Measurements from ENCODE around the gene SLX4. TPM values are rescaled to one million over a fixed set of nuclear protein-coding genes. Genes with fewer than 3 reads are reported as not detected.
A peak's percentile ranks its signal among the peaks of the same experiment; 100 is the strongest.
"Not testable (repeated sequence)": the region's sequence is repeated elsewhere in the genome, so short reads cannot be mapped to it uniquely, and the experiment has no call there.

Gene SLX4
- total RNA-seq, 2 experiments from 2014 or later, result 10.7 to 11.7 TPM

GRCh38 chr16:3638916-3639644 lies 27.7 kb upstream of the SLX4 start:
- ChIA-PET CTCF (interaction anchor here (1.7 to 2.1 kb wide), 2 partner anchors 10 to 15 kb away, joined by 4 to 6 read pairs; partner anchors contain the start of gene DNASE1), POLR2A (no interaction called here)
- no peaks in the 10 kb centered on the region for H3K9me3 Mint-ChIP-seq (ENCODE audit: low read depth)
- peaks cover 6% of the 10 kb centered on the region for H3K36me3 Mint-ChIP-seq (ENCODE audit: low read depth)
- peaks cover 27% of the 10 kb centered on the region for H3K4me1 Mint-ChIP-seq
- peak overlapping the region; percentile 53 for H3K27ac Mint-ChIP-seq
- intact Hi-C loops (cut with DNase I, micrococcal nuclease), result no loop called here
- H3K4me3 Mint-ChIP-seq, result no peak overlapping the region
- no peaks in the 10 kb centered on the region for H3K27me3 Mint-ChIP-seq
- ATAC-seq (no peak), DNase-seq (no peak)

- CTCF ChIA-PET, result interaction anchor here (0.6 to 1.1 kb wide), 3 partner anchors 10 to 109 kb away, joined by 3 read pairs; no protein-coding TSS in a partner anchor
These were observed 26.0 kb upstream of the SLX4 start for GRCh38 chr16:3637371-3637923.

GRCh38 chr16:3625911-3626732 lies 14.7 kb upstream of the SLX4 start:
- Mint-ChIP-seq H3K36me3 (ENCODE audit: low read depth) (no peaks in the 10 kb centered on the region), H3K4me3 (peak overlapping the region; percentile 36), H3K9me3 (ENCODE audit: low read depth) (no peaks in the 10 kb centered on the region), H3K4me1 (peaks cover 30% of the 10 kb centered on the region), H3K27me3 (no peaks in the 10 kb centered on the region), H3K27ac (peak overlapping the region; percentile 81)
- ATAC-seq (peak; percentile 92), DNase-seq (no peak)
- POLR2A ChIA-PET, result interaction anchor here (0.6 kb wide), 1 partner anchor 14 kb away, joined by 3 read pairs; no protein-coding TSS in a partner anchor
- CTCF ChIA-PET, result no interaction called here
- intact Hi-C loops (cut with DNase I, micrococcal nuclease), result no loop called here

More at GRCh38 chr16:3637371-3637923, 26.0 kb upstream of the SLX4 start:
- Mint-ChIP-seq H3K9me3 (ENCODE audit: low read depth) (no peaks in the 10 kb centered on the region), H3K4me3 (no peak overlapping the region), H3K36me3 (ENCODE audit: low read depth) (peaks cover 6% of the 10 kb centered on the region), H3K27ac (peak overlapping the region; percentile 83), H3K4me1 (peaks cover 27% of the 10 kb centered on the region), H3K27me3 (no peaks in the 10 kb centered on the region)
- ATAC-seq (peak; percentile 89), DNase-seq (peak; percentile 58)
- intact Hi-C loops (cut with DNase I, micrococcal nuclease), result no loop called here
- POLR2A ChIA-PET, result no interaction called here

DNA sequence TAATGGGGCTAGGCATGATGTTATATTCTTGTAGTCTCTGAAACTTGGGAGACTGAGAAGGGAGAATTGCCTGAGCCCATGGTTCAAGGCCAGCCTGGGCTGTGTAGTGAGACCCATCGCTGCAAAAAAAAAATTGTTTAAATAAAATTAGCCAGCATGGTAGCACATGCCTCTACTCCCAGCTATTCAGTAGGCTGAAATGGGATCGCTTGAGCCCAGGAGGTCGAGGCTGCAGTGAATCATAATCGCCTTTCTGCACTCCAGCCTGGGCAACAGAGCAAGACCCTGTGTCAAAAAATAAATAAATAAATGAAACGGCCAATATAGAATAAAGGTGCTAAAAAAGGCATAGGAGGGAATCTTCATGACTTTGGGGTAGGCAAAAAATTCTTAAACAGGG lies 13.9 kb upstream of the SLX4 start:
- intact Hi-C loops (cut with DNase I, micrococcal nuclease), result no loop called here

DNA sequence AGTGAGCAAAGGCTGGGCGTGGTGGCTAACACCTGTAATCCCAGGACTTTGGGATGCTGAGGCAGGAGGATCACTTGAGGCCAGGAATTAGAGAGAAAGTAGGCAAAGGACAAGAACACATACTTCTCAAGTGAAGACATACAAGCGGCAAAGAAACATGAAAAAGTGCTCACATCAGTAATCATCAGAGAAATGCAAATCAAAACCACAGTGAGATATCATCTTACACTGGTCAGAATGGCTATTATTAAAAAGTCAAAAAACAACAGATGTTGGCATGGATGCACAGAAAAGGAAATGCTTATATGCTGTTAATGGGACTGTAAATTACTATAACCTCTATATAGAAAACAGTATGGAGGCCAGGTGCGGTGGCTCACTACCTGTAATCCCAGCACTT lies 12.2 kb upstream of the SLX4 start:
- Mint-ChIP-seq H3K27ac (no peak overlapping the region), H3K4me1 (peaks cover 31% of the 10 kb centered on the region), H3K9me3 (ENCODE audit: low read depth) (no peaks in the 10 kb centered on the region), H3K4me3 (no peak overlapping the region), H3K27me3 (no peaks in the 10 kb centered on the region), H3K36me3 (ENCODE audit: low read depth) (no peaks in the 10 kb centered on the region)
- POLR2A ChIA-PET, result no interaction called here
- DNase-seq (no peak), ATAC-seq (no peak)
- intact Hi-C loops (cut with DNase I, micrococcal nuclease), result no loop called here
- CTCF ChIA-PET, result no interaction called here

More for the DNA sequence above, 13.9 kb upstream of the SLX4 start:
- H3K27me3 Mint-ChIP-seq, result no peaks in the 10 kb centered on the region
- ChIA-PET CTCF (no interaction called here), POLR2A (no interaction called here)
- no peaks in the 10 kb centered on the region for H3K9me3 Mint-ChIP-seq (ENCODE audit: low read depth)
- H3K4me3 Mint-ChIP-seq, result no peak overlapping the region
- peaks cover 30% of the 10 kb centered on the region for H3K4me1 Mint-ChIP-seq
- H3K36me3 Mint-ChIP-seq (ENCODE audit: low read depth), result no peaks in the 10 kb centered on the region
- H3K27ac Mint-ChIP-seq, result no peak overlapping the region
- ATAC-seq, result no peak
- DNase-seq, result no peak

- H3K36me3 Mint-ChIP-seq (ENCODE audit: low read depth), result peaks cover 14% of the 10 kb centered on the region
- peak overlapping the region; percentile 10 for H3K27ac Mint-ChIP-seq
- POLR2A ChIA-PET, result no interaction called here
- intact Hi-C loops (cut with DNase I, micrococcal nuclease), result loop anchor here in 1 of 2 experiments (10.0 kb wide), 1 partner anchor 514 kb away; no protein-coding TSS in a partner anchor
- DNase-seq (no peak), ATAC-seq (no peak)
- CTCF ChIA-PET, result interaction anchor here (1.1 kb wide), 1 partner anchor 11 kb away, joined by 3 read pairs; no protein-coding TSS in a partner anchor
- H3K4me3 Mint-ChIP-seq, result no peak overlapping the region
- peaks cover 39% of the 10 kb centered on the region for H3K4me1 Mint-ChIP-seq
- no peaks in the 10 kb centered on the region for H3K9me3 Mint-ChIP-seq (ENCODE audit: low read depth)
- H3K27me3 Mint-ChIP-seq, result no peaks in the 10 kb centered on the region
These were observed 7.3 kb upstream of the SLX4 start for GRCh38 chr16:3618769-3619141.

DNA sequence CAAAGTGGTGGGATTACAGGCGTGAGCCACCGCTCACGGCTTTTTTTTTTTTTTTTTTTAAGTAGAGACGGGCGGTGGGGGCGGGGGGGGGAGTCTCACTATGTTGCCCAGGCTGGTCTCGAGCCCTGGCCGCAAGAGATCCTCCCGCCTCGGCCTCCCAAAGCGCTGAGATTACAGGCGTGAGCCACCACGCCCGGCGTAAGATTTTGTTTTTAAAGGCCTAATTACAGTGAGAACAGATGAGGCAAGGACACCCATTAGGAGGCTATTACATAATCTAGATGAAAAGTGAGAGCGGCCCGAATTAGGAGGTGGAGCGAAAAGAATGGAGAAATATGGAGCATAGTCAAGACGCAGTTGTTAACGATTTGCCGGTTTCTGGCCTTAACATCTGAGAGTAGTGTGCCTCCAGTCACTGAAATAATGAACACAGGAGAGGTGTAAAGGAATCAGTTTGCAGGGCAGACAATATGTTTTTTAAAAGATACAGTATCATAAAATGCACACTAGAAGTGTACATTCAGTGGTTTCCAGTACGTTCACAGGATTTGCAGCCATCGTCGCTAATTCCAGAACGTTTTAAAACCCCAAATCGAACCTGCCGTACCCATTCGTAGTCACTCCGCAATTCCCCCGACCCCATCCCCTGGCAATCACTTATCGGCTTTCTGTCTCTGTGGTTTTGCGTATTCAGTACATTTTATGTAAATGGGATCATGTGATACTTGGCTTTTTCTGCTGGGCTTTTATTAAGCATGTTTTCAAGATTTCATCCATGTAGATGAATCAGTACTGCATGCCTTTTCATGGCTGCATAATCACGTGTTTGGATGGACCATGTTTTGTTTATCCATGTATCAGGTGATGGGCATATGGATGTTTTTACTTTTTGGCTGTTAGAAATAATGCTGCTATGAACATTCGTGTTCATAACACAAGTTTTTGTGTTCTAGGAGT lies 1.4 kb upstream of the SLX4 start:
- peaks cover 23% of the 10 kb centered on the region for H3K36me3 Mint-ChIP-seq (ENCODE audit: low read depth)
- CTCF ChIA-PET, result interaction anchor here (0.6 kb wide), 1 partner anchor 162 kb away, joined by 5 read pairs; no protein-coding TSS in a partner anchor

DNA sequence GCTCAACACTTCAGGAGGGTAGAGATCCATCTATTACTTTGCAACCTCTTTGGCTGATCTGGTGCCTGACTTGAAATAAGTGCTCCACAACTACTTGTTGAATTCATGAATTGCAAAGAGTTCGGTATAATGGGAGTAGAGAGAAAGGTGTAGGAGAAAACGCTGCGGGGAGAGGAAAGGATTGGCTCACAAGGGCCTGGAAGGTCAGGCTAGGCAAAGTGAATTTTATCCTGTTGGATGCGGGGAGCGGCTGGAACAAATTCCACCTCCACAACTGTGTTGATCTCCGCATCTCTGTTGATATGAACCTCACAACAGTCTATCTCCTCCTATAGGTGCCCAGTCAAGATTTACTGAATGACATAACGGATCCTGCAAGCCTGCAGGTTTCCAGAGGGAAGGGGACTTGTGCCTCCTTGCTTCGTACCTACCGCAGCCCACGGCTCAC lies 684 bp downstream of the SLX4 start:
- no peaks in the 10 kb centered on the region for H3K27me3 Mint-ChIP-seq
- ATAC-seq, result no peak
- ChIA-PET CTCF (interaction anchor here (0.6 kb wide), 1 partner anchor 239 kb away, joined by 3 read pairs; no protein-coding TSS in a partner anchor), POLR2A (no interaction called here)
- intact Hi-C loops (cut with DNase I, micrococcal nuclease), result loop anchor here (1.0 to 10.0 kb wide), 18 partner anchors 32 to 1006 kb away; partner anchors contain the start of genes ADCY9 (in 1 of the 2), CLUAP1 (in 1 of the 2), CREBBP (in 1 of the 2) and NLRC3 (in 1 of the 2)
- H3K36me3 Mint-ChIP-seq (ENCODE audit: low read depth), result peaks cover 23% of the 10 kb centered on the region
- peak overlapping the region; percentile 100 for H3K4me3 Mint-ChIP-seq
- peaks cover 39% of the 10 kb centered on the region for H3K4me1 Mint-ChIP-seq
- peak overlapping the region; percentile 52 for H3K27ac Mint-ChIP-seq
- no peak for DNase-seq
- no peaks in the 10 kb centered on the region for H3K9me3 Mint-ChIP-seq (ENCODE audit: low read depth)

More for the DNA sequence above, 1.4 kb upstream of the SLX4 start:
- POLR2A ChIA-PET, result interaction anchor here (0.6 kb wide), 2 partner anchors 13 to 87 kb away, joined by 3 read pairs; no protein-coding TSS in a partner anchor
- no peak for DNase-seq
- H3K9me3 Mint-ChIP-seq (ENCODE audit: low read depth), result no peaks in the 10 kb centered on the region
- H3K4me3 Mint-ChIP-seq, result peak overlapping the region; percentile 100
- intact Hi-C loops (cut with DNase I, micrococcal nuclease), result loop anchor here (5.0 to 10.0 kb wide), 4 partner anchors 35 to 570 kb away; partner anchors contain the start of gene NLRC3 (in 1 of the 2)
- no peak for ATAC-seq
- H3K4me1 Mint-ChIP-seq, result peaks cover 39% of the 10 kb centered on the region
- H3K27me3 Mint-ChIP-seq, result no peaks in the 10 kb centered on the region
- peak overlapping the region; percentile 47 for H3K27ac Mint-ChIP-seq

GRCh38 chr16:3609895-3610697 lies 1.3 kb downstream of the SLX4 start:
- POLR2A ChIA-PET, result no interaction called here
- no peaks in the 10 kb centered on the region for H3K27me3 Mint-ChIP-seq
- H3K27ac Mint-ChIP-seq, result peak overlapping the region; percentile 18
- H3K36me3 Mint-ChIP-seq (ENCODE audit: low read depth), result peaks cover 18% of the 10 kb centered on the region
- intact Hi-C loops (cut with DNase I, micrococcal nuclease), result loop anchor here (2.0 to 10.0 kb wide), 7 partner anchors 33 to 1007 kb away; partner anchors contain the start of genes ADCY9 (in 1 of the 2), CLUAP1 (in 1 of the 2) and NLRC3 (in 1 of the 2)
- CTCF ChIA-PET, result interaction anchor here (0.6 kb wide), 1 partner anchor 238 kb away, joined by 3 read pairs; no protein-coding TSS in a partner anchor
- DNase-seq (no peak), ATAC-seq (no peak)
- peak overlapping the region; percentile 100 for H3K4me3 Mint-ChIP-seq
- H3K4me1 Mint-ChIP-seq, result peaks cover 33% of the 10 kb centered on the region
- H3K9me3 Mint-ChIP-seq (ENCODE audit: low read depth), result no peaks in the 10 kb centered on the region

- intact Hi-C loops (cut with DNase I, micrococcal nuclease); H3K27me3 Mint-ChIP-seq; POLR2A ChIA-PET; H3K27ac Mint-ChIP-seq; CTCF ChIA-PET; ATAC-seq; DNase-seq; H3K4me3 Mint-ChIP-seq; H3K9me3 Mint-ChIP-seq (ENCODE audit: low read depth): not testable (repeated sequence)
- H3K4me1 Mint-ChIP-seq, result peaks cover 26% of the 10 kb centered on the region
- peaks cover 20% of the 10 kb centered on the region for H3K36me3 Mint-ChIP-seq (ENCODE audit: low read depth)
These were observed 2.4 kb downstream of the SLX4 start for GRCh38 chr16:3608976-3609375.
